H4 (cell line): ENCODE data around the gene P2RX4. TPM values are rescaled to one million over a fixed set of nuclear protein-coding genes. Genes with fewer than 3 reads are reported as not detected.
A peak's percentile ranks its signal among the peaks of the same experiment; 100 is the strongest.
"Not testable (repeated sequence)": the region's sequence is repeated elsewhere in the genome, so short reads cannot be mapped to it uniquely, and the experiment has no call there.

Experiments
- DNase-seq: peaks from one replicate; pipeline ENCODE4 v3.0.0-alpha.2; 2015; ENCODE audit warnings: low spot score
- total RNA-seq: library from RNA; depleted of rRNA; stranded (reverse); fragments of >200 nt; shearing (Covaris generic); gene quantifications from 2 replicates; pipeline ENCODE4 v1.2.3, GENCODE V29; 2014

P2RX4 gene
- total RNA-seq, 1 experiment from 2014 or later = 52.3 TPM

GRCh38 chr12:121222847-121223246 lies 12.9 kb downstream of the P2RX4 start:
- DNase-seq = no peak

DNA sequence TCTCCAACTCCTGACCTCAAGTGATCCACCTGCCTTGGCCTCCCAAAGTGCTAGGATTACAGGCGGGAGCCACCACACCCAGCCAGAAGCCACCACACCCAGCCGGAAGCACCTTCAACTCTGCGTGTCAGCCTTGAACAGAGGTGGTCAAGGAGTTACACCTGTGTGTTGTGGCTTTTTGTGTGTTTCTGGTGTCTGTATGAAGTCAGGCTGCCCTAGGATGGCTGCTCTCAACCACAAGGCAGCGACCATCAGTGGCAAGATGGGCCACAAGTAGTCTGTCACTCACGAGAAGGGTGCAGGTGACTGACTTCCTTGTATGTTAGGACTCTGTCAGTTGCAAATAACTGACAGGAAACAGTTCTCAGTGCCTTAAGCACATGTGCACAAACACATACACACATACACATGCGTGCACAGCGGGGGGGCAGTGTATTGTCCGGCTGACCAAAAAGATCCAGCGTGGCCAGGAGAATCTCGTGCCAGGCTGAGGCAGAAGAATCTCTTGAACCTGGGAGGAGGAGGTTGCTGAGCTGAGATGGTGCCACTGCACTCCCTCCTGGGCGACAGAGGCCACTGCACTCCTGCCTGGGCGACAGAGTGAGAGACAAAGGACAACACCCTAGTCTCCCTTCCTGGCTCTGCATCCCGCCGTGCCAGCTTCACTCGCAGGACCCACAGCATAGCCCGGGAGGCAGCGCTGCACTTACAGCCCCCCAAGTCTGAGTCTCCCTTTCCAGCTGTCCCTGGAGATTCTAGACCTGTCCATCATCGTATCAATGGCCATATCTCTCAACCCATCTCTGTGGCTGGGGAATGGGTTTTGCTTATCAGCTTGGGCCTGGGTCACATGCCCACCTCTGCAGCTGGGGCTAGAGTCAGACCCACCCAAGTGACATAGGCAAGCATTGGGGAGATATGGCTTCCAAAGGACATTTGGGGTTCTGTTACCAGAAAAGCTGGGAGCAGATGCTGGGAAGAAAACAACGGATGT lies 13.7 kb downstream of the P2RX4 start:
- no peak for DNase-seq

DNA sequence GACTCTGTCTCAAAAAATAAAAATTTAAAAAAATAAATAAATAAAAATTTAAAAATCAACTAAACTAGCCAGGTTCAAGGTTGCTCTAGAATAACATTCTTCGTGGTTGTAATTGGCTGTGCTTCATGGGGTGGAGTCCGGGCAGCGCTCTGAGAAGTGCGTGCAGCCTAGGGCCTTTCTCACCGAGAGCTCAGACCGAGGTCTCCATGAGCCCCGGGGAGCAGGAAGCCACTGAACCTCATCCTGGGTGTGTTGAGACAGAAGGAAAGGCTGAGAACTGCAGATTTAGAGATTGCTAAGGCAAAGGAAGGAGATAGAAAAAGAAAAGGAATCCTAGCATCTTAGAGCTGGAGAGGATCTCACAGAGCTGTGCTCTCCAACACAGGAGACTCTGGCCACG lies 14.7 kb downstream of the P2RX4 start:
- DNase-seq = no peak

DNA sequence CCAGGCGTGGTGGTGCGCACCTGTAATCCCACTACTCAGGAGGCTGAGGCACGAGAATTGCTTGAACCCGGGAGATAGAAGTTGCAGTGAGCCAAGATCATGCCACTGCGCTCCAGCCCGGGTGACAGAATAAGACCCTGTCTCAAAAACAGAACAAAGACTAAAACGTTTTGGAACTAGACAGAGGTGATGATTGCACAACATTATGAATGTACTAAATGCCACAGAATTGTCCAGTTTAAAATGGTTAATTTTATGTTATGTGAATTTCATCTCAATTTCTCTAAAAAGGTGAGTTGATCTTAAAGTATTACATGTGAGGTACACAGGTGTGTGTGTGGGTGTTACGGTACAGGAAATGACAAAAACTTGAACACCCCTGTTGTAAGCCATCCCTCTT lies 16.5 kb downstream of the P2RX4 start:
- DNase-seq = no peak

DNA sequence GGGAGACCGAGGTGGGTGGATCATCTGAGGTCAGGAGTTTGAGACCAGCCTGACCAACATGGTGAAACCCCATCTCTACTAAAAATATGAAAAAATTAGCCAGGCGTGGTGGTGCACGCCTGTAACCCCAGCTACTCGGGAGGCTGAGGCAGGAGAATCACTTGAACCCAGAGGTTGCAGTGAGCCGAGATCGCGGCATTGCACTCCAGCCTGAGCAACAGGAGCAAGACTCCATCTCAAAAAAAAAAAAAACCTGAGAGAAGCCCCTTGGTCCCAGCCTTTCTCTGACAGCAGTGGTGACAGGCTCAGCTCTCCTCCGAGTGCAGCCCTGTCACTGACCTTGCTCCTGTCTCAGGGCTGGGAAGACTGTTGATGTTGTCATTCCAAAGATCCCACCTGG lies 16.9 kb downstream of the P2RX4 start:
- DNase-seq = not testable (repeated sequence)

DNA sequence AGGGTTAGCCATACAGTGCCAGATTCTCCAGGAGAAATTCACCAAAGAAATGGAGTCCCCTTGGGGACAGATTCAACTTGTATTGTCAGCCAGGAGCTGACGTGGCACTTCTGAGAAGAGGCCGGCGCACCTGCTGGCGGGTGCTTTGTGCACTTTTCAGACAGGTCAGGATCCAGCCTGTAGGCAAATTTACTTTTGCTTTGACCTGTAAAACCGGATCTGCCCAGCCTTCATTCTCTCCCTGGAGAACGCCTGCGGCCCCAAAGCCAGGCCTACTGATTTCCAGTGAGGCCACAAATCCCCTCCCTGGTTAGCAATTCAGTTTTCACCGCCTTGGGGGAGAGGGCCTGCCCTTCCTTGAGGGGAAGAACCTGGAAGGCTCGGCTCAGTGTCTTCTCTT lies 17.4 kb downstream of the P2RX4 start:
- DNase-seq = no peak

GRCh38 chr12:121228919-121229665 lies 19.2 kb downstream of the P2RX4 start:
- no peak for DNase-seq

GRCh38 chr12:121229826-121230537 lies 20.1 kb downstream of the P2RX4 start:
- peak; percentile 66 for DNase-seq

DNA sequence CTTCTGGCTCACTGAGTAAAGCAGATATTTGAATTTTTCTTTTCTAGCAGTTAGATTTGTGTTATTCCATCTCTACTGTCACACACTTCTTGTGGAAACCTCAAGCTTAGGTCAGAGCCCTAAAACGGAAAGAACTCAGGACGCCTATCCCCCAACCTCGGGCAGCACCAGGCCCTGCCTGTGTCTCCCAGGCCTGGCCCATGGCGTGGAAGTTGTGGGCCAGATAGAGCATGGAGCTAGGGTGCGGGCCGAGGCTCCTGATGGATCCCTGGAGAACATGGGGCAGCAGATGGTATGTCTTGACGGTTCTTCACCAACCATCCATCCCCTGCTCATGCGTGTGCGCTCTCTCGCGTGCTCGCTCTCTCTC lies 20.6 kb downstream of the P2RX4 start:
- no peak for DNase-seq

- DNase-seq = no peak
These were observed 22.2 kb downstream of the P2RX4 start for GRCh38 chr12:121232163-121232562.

DNA sequence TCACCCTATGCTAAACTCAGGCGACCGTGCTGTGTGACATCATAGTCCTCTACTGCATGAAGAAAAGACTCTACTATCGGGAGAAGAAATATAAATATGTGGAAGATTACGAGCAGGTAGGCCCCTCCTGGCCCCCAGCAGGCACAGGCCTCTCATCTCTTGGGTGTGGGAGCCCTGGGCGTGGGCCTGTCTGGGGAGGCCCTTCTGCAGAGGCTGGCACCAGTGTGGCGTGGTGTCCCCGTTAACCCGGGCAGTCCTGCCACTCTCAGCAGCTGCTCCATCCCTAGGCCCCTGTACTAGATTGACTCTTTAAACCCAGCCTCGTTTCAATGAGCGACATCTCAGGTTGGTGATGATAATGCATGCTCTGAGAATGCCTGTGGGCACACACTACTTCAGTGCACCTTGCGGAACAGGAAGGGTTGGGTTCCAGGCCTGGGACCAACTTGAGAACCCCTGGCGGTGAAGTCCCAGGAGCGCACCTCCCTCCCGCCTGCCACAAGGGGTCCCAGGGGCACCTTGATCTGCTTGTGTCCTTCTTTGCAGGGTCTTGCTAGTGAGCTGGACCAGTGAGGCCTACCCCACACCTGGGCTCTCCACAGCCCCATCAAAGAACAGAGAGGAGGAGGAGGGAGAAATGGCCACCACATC lies 23.2 kb downstream of the P2RX4 start:
- DNase-seq = no peak

- no peak for DNase-seq
These were observed 23.7 kb downstream of the P2RX4 start for GRCh38 chr12:121233628-121234020.

DNA sequence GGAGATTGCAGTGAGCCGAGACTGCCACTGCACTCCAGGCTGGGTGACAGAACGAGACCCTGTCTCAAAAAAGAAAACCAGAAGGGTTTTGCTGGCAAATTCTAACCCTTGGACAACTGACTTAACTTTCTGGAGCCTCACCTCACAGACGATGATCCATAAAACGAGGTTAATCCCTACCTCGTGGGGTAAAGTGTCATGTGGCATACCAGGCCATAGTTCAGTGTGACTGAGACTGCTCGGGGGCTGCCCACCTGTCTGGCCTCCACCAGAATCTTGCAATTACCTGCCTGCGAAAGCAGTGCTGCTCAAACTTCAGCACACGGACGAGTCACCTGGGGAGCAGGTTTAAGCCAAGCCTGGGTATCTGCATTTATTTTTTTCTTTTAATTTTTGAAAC lies 26.8 kb downstream of the P2RX4 start:
- DNase-seq = no peak

- DNase-seq = no peak
These were observed 27.5 kb downstream of the P2RX4 start for GRCh38 chr12:121237415-121237814.

- no peak for DNase-seq
These were observed 28.2 kb downstream of the P2RX4 start for GRCh38 chr12:121238086-121238485.

DNA sequence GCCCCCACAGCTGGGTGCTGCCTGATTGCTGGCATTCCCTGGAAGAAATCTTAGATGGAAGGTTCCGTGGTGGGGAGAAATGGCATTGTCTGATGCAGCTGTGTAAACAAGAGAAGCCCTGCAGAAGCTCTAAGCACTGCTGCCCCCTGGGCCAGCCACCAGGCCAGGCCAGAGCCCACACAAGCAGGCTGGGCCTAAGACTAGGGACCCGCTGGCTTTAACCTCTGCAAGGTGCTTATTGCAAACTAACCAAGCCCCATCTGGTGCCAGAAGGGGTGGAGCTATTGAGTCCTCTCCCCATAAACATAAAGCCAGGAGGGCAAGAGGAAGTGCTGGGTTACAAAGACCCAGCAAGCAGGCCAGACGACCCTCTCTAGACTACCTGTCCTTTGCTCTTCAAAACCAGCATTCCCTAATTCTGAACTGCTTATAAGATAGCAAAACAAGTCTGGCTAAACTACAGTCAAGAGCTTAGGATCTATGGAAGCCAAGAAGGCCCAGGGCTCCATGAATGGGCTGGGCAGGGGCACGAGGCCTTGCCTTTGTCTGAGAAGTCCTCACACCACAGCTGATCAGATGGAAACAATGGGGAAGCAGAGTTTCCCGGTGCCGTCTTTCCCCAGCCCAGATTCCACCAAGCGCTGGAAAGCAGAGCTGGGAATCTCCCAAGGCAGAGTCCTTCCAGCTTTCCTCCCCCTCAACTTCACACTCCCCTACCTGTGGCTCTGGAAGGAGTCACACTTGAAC lies 28.8 kb downstream of the P2RX4 start:
- no peak for DNase-seq

DNA sequence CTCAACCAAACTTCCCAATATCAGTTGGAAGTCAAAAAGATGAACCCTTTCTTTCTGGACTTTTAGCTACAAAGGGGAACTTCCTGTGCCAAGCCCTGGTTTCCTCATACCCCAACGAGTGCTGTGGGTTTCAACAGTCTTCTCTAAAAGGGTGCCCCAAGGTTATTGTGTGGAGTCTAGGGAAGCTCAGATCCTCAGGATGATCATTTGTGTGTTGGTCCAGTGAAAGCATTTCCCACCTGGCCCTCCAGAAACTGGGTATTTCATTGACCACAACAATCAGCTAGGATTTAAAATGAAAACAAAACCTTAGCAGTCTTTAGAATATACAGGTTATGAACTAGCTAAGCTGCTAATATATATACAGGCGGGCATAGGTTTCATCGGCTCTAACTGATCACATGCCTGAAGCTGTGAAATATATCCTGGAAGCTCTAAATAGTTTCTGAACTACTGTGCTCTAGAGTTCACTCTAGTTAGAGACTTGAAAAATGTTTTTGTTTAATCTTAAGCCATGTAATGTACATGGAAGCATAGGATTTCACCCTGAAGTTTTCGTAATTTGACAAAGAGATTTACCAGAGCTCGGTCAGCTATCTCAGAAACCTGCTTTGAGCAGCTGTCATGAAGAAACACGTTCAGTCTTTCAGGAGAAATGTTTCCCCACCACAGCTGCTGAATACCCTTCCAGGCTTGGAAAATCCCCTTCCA lies 29.6 kb downstream of the P2RX4 start:
- no peak for DNase-seq

DNA sequence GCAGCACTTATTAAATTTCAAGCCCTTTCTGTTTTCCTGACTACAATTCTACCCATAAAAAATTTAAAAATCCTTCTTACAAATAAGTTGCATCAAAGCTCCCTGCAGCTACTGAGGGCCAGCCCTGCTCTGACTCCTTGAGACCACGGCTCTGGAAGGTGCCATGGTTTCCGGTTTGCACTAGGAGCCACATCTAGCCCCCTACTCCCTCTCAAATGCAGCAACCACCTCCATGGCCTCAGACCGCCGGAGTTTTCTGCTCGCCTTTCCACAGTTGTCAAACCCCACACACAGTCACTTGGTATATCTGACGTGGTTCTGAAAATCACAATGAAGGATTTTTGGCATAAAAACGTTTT lies 30.1 kb downstream of the P2RX4 start:
- DNase-seq = no peak

DNA sequence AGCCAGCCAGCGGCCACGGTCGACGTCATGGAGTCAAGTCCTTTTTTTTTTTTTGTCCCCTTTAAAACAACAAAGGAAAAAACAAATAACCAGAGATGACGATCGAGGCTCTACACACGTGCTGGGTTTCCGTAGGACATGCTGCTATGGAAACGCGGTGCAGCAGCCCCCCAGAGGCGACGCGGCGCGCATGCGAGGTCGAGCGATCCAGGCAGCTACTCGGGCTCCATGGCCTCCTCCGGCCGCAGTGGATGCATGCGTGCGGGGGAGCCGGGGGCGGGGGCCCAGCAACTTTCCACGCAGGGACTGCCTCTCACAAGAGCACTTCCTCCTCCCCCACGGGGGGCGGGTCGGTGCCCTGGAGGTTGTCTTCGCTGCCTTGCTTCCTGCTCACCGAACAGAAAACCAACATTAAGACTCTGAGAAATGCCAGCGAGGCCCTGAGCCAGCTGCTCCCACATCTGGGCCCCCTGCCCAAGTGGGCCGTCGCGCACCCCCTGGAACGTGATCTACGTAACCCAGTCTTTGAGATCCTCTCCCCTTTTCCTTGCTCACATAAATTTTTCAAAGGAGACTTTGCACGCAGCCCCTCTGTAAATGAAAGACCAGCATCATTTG lies 30.7 kb downstream of the P2RX4 start:
- DNase-seq = no peak
